GM12801 (cell line): ENCODE measurements around the gene AQR.

Experiments
- TF ChIP-seq, protein P1 (sequence below): IDR thresholded peaks from one replicate; pipeline ENCODE4 v1.5.1; 2011; ENCODE audit warnings: control low read depth; ENCODE audit not compliant: insufficient read length; ENCODE audit errors: extremely low read depth

AQR gene

DNA sequence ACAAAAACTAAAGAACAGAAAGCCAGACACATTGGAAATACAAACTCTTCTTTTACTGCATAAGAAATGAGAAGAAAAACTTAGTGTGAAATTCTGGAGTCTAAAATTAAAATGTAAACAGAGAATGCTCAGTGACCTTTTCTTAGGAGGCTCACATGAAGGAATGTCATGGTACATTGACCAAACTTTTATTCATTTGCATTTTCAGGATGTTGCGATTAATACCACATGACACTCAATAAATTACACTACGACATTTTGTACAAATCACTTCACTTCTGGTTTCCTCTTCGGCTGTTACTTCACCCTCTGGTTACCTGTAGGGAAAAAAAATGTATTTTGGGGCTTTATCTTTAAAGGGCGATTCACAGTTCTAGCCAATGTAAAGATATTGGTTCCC, 117.8 kb downstream of the AQR start:
- TF ChIP-seq, protein P1, sequence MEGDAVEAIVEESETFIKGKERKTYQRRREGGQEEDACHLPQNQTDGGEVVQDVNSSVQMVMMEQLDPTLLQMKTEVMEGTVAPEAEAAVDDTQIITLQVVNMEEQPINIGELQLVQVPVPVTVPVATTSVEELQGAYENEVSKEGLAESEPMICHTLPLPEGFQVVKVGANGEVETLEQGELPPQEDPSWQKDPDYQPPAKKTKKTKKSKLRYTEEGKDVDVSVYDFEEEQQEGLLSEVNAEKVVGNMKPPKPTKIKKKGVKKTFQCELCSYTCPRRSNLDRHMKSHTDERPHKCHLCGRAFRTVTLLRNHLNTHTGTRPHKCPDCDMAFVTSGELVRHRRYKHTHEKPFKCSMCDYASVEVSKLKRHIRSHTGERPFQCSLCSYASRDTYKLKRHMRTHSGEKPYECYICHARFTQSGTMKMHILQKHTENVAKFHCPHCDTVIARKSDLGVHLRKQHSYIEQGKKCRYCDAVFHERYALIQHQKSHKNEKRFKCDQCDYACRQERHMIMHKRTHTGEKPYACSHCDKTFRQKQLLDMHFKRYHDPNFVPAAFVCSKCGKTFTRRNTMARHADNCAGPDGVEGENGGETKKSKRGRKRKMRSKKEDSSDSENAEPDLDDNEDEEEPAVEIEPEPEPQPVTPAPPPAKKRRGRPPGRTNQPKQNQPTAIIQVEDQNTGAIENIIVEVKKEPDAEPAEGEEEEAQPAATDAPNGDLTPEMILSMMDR: no peak

DNA sequence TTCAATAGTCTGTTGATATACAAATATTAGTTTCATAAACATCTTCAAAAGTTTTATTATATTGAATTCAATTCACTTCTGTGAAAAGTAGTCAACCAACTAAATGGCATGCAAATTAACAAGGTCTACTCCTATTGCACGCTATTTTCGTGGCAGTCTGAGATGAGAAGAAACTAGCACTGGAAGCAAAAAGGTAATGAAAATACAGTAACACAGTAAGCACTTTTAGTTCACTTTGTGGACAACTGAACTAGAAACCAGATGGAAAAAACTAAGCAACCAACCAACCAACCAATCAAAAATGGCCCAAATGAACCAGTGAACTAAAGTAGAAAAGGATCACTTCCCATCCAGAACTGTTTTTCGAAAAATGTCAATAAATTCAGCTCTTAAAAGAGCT, 118.5 kb downstream of the AQR start:
- TF ChIP-seq, protein P1: no peak

DNA sequence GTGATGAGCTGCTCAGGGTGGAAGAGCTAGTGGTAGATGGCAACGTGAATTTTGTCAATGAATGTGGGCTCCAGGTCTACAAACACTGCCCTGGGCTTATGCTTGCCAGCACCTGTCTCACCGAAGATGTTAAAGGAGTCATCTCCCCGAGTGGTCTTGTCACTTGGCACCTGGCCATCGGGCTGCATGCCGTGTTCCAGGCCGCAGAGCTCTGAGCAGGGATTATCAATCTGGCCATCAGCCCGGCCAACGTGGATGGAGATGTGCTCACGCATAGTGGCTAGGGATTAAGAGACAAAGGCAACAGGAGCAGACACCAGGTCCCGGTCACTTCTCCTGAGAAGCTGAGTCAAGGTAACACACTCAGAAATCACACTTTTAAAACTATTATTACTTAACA, 119.4 kb downstream of the AQR start:
- TF ChIP-seq, protein P1: no peak

DNA sequence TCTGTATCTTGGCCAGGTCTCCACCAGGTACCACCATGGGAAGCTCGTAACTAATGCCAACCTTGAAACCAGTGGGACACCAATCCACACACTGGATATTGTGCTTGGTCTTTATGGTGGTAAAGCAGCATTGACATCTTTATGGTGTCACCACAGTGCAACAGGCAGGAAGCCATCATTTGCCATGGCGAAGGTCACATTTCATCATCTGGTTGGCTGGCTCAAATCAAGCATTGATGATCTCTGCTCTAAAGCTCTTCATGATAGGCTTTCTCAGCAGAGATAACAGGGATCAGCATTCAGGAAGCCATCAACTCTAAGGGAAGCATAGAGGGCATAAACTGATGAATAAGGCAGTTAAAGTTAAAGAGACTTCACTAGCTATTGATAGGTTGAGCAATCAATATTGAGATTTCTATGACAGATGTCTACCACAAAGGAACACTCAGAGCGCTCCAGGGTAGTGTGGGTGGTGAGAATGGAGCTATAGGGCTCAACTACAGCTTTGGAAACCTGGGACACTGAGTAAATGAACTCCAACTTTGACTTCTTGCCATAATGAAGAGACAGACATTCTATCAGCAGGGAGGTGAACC, 120.1 kb downstream of the AQR start:
- TF ChIP-seq, protein P1: no peak

DNA sequence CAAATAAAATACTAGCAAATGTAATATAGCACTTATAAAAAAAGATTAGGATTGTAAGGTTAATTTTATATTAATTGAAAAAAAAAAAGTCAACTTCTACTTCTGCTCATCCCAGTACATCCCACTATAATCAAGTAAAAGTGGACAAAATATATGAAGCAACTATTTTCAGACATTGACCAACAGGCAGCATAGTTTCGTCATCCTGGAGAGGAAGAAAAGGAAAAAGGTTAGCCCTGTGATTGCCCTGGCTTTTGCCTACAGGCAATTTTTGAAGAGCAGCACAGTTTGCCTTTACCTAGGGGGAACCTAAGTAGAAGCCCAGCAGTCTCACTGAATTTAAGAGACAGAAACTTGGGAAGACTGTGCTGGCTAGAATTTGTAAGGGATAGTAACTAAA, 121.9 kb downstream of the AQR start:
- TF ChIP-seq, protein P1: no peak

DNA sequence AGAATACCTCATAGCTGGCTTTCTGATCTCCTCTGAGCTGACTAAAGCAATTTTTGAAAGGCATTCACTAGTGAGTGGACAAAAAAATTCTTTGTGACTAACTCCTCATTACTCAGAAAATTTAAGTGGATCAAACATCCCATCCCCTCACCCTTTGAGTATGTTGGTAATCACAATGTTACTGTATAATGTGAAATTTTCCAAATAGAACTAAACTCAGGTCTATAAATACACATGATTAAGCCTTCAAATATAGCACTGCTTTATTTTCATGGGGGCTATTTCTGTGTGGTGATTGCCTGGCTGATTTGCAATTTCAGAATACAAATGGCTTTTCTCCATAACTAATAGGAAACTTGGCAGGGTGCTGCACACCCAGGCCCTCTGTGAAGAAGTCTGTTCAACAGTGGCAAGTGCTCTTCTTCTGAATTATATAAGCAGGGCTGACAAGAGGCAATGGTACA, 128.2 kb downstream of the AQR start:
- TF ChIP-seq, protein P1: no peak

DNA sequence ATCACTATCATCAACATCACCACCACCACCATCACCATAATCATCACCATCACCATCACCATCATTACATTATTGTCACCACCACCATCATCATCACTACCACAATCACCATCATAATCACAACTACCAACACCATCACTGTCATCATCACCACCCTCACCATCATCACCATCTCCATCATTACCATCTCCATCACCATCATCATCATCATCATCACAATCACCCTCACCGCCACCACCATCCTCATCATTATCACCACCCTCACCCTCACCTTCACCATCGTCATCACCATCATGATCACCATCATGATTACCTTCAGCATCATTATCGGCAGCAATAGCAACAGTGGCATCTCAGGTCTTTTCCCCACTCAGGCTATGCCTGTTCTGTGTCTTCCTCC, 131.3 kb downstream of the AQR start:
- TF ChIP-seq, protein P1: no peak
